ENCODE data around the gene MAGEF1. TPM values are rescaled to one million over a fixed set of nuclear protein-coding genes. Genes with fewer than 3 reads are reported as not detected.

Gene MAGEF1
- total RNA-seq, 2 donors from 2014 or later = 50.2 to 71.6 TPM

GRCh38 chr3:184752361-184752760, 40.5 kb upstream of the MAGEF1 start:
- no peak for DNase-seq (ENCODE audit: low spot score)
- no peak overlapping the region for H3K4me3 ChIP-seq
- no peaks in the 10 kb centered on the region for H3K9me3 ChIP-seq
- no peak for TF ChIP-seq POLR2A (IDR thresholded peaks at IDR 0.05)
- TF ChIP-seq POLR2AphosphoS5 (IDR thresholded peaks at IDR 0.05) = no peak
- WGBS = 89% methylated on average over 5 of the region's 5 CpGs
- no peak overlapping the region for H3K27ac ChIP-seq
- H3K4me1 ChIP-seq (replicated peaks) = no peaks in the 10 kb centered on the region
- no peaks in the 10 kb centered on the region for H3K27me3 ChIP-seq (replicated peaks; ENCODE audit: insufficient read depth)
- H3K36me3 ChIP-seq = no peaks in the 10 kb centered on the region
- intact Hi-C loops (cut with DNase I) = no loop called here

DNA sequence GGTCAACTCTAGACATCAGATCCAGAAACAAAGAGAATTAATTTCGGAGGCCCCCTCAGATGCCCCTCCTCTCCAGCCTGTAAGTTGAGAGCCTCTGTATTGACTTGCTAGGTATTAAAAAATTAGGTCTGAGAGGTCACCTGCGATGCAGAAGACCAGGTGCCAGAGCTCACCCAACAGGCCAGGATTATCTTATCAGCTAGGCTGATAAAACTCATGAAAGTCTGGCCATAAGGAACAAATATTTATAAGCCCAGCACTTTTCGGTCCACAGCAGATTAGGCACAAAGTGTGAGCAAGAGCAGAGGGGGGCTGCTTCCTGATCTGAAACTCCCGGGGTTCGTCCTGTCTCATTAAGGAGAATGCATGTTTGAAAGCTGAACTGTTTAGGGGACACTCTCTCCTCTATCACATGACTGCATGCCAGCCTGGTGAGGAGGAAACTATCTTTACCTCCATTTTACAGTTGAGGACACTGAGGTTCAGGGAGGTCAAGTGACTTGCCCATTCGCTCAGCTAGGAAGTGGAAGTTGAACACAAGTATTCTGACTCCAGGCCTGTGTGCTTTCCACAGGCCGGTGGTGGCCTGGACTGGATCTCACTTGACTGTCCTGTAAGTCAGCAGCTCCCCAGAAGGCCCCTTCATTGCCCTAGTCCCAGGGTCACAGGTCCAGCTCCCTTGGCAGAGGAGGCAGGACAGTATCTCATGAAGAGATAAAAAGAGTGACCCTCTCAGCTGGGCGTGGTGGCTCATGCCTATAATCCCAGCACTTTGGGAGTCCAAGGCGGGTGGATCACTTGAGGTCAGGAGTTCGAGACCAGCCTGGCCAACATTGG, 39.6 kb upstream of the MAGEF1 start:
- Histone ChIP-seq H3K27ac (no peak overlapping the region), H3K4me1 (replicated peaks) (no peaks in the 10 kb centered on the region), H3K27me3 (replicated peaks; ENCODE audit: insufficient read depth) (no peaks in the 10 kb centered on the region), H3K4me3 (no peak overlapping the region), H3K36me3 (no peaks in the 10 kb centered on the region), H3K9me3 (no peaks in the 10 kb centered on the region)
- TF ChIP-seq CTCF (IDR thresholded peaks at IDR 0.05) (no peak), POLR2AphosphoS5 (IDR thresholded peaks at IDR 0.05) (no peak), POLR2A (IDR thresholded peaks at IDR 0.05) (no peak)
- DNase-seq (ENCODE audit: low spot score) = no peak
- WGBS = 88% methylated on average over 10 of the region's 10 CpGs
- intact Hi-C loops (cut with DNase I) = no loop called here

DNA sequence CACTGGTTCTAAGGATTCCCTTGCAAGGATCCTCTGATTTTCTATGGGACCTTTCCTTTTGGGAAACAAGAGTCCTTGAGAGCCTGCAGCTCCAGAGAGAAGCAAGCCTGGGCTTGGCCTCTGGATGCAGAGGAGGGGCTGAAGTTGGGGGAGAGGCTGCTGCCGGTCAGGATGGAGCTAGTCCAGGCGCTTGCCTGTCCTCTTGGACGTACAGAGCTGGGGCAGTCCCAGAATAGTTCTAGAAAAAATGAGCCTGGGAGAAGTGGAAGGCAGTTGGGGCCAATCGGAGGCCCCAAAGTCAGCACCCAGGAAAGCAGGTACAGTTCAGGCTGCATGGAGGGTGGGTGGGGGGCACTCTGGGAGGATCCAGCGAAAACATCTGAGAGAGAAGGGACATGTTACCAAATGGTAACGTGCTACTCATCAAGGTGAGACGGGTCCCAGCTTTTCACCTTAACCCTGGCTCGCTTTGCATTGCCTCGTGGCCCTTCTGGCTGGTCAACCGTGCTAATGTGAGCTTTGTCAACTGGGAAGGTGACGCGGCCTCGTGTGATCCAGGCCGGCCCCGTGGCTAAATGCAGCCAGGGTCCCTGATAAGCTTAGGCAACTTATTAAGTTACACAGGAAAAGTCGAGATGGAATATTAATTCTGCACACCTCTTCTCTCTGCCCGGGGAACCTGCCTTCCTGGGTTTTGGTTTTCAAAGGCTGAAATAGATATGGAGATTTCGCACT, 38.7 kb upstream of the MAGEF1 start:
- Histone ChIP-seq H3K9me3 (no peaks in the 10 kb centered on the region), H3K27ac (no peak overlapping the region), H3K27me3 (replicated peaks; ENCODE audit: insufficient read depth) (no peaks in the 10 kb centered on the region), H3K4me1 (replicated peaks) (no peaks in the 10 kb centered on the region), H3K36me3 (no peaks in the 10 kb centered on the region), H3K4me3 (no peak overlapping the region)
- no peak for DNase-seq (ENCODE audit: low spot score)
- WGBS = 73% methylated on average over 18 of the region's 18 CpGs
- TF ChIP-seq POLR2AphosphoS5 (IDR thresholded peaks at IDR 0.05) (no peak), CTCF (IDR thresholded peaks at IDR 0.05) (no peak), POLR2A (IDR thresholded peaks at IDR 0.05) (no peak)
- intact Hi-C loops (cut with DNase I) = no loop called here

- intact Hi-C loops (cut with DNase I) = no loop called here
- Histone ChIP-seq H3K27me3 (replicated peaks; ENCODE audit: insufficient read depth) (no peaks in the 10 kb centered on the region), H3K4me1 (replicated peaks) (no peaks in the 10 kb centered on the region), H3K9me3 (no peaks in the 10 kb centered on the region), H3K27ac (no peak overlapping the region), H3K4me3 (no peak overlapping the region), H3K36me3 (no peaks in the 10 kb centered on the region)
- TF ChIP-seq POLR2AphosphoS5 (IDR thresholded peaks at IDR 0.05) = no peak
- no peak for TF ChIP-seq POLR2A (IDR thresholded peaks at IDR 0.05)
- no peak for TF ChIP-seq CTCF (IDR thresholded peaks at IDR 0.05)
- WGBS = 94% methylated on average over 2 of the region's 2 CpGs
- DNase-seq (ENCODE audit: low spot score) = no peak
These were observed 37.4 kb upstream of the MAGEF1 start for GRCh38 chr3:184749168-184749744.
